ENCODE results near the gene COX7A1.

The COX7A1 gene

DNA sequence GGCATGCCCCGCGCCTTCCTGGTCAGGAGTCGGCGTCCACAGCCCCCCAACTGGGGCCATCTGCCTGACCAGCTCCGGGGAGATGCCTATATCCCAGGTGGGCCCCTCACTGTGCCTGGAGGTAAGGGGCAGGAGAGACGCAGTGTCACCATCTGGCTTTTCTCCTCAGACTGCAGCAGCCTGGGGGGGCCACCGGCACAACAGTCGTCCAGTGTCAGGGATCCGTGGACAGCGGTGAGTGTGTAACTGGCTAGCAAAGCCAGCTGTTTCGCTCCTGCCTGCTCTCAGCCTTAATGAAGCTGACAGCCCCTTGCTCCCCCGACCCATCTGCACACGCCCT, 41.1 kb downstream of the COX7A1 start:
- DNase-seq, result no peak

DNA sequence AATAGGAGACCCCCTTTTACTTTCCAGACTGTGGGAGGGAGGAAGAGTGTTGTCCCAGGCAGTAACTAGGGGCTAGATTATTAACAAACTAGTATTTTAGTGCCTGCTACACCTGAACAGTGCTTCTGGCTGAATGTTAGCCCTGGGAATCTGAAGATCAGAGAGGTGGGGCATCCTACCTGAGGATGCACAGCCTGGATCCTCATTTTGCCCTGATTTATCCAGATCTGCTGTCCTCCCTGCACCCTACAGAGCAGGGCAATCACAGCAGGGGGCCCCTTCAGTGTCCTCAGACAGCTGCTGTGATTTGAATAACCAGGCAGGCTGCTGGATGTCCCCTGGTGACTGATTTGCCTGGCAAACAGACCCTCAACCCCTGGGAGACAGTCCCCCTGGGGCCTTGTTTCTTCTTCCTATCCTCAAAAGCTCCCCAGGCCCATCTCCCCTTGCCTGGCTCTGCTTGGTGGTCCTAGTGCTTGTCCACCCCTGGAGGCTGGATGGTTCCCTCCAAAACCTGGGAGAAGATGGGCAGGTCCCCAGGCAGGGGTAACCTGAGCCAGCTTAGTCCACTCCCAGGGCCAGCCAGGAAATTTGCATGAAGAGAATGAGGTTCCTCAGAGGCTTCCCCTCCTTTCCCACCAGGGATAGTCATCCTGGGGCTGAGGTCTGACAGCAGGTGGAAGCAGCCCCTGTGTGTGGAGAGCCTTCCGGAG, 41.6 kb downstream of the COX7A1 start, which contains the start of gene OVOL3:
OVOL3 (plus strand) TSS at position 657 of the 713 bp plus-strand sequence. CDS start 60 bp downstream, outside the sequence.
- no peak for DNase-seq

DNA sequence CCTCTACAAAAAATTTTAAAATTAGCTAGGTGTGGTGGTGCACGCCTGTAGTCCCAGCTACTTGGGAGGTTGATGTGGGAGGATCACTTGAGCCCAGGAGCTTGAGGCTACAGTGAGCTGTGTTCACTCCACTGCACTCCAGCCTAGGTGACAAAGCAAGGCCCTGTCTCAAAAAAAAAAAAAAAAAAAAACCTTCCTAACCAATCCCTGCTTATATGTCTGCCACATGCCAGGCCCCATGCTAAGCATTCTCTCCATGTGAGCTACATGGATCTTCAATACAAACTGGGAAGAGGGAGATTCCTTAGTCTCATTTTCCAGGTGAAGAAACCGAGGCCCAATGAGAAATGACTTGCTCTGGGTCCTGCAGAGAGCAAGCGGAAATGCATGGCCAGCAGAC, 43.6 kb downstream of the COX7A1 start:
- DNase-seq, result no peak

DNA sequence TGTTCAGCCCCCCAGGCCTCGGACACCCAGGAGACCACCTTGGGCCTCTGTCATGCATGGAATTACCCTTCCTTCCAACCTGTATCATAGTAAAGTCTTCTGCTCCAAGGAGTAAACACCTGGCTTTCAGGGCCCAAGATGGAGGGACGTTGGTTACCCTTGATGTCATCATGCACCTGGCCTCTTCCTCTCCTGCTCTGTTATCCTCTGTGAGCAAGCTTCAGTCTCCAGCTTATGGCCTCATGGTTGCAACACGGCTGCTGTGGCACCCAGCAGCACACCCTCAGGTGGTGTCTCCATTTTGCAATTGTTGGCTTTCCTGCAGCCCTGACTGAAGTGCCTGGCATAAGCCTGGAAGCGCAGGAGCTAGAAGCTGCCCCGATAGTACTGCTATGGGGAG, 45.3 kb downstream of the COX7A1 start:
- no peak for DNase-seq

DNA sequence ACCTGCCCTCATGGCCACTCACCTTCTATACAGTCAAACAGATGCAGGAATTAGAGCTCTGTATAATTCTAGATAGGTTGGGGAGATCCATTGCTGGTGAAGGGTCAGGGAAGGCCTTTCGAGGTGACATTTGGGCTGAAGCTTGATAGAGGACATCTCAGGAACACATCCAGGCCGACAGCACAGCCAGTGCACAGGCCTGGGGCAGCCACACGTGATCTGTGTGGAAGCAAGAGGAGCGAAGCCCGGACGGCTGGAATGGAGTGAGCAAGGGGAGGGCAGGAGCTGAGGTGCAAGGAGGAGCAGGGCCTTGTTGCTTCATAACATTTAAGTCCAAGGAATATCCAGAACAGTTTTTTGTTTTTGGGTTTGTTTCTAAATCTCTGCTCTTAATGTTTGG, 45.8 kb downstream of the COX7A1 start:
- DNase-seq, result no peak

DNA sequence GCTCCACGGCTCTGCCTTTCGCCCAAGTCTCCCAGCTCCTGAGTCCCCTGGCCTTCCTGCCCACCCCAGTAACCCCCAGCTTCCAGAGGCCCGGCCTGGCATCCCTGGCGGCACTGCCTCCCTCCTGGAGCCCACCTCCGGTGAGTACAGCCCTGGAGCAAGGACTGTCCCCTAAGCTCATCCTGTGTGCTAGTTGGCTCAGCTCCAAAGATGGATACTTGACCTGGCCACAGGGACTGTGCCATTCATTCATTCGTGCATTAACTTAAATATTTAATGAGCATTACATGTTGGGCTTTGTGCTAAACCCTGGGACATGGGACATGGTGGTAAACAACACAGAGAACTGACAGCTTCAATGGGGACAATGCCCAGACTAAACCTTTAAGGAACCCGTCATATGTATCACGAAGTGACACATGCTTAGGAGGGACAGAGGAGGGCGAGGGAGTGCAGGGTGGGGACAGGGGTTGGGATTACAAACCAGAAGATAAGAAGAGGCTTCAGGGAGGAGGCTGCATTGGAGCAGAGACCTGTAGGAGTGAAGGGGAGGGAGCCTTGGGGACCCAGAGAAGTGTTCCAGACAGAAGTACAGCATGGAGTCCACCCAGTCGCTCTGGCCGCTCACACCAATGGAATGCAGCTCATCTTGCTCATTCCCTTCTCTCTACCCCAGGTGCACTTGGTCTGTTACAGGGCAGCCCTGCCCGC, 48.2 kb downstream of the COX7A1 start:
- DNase-seq, result no peak

DNA sequence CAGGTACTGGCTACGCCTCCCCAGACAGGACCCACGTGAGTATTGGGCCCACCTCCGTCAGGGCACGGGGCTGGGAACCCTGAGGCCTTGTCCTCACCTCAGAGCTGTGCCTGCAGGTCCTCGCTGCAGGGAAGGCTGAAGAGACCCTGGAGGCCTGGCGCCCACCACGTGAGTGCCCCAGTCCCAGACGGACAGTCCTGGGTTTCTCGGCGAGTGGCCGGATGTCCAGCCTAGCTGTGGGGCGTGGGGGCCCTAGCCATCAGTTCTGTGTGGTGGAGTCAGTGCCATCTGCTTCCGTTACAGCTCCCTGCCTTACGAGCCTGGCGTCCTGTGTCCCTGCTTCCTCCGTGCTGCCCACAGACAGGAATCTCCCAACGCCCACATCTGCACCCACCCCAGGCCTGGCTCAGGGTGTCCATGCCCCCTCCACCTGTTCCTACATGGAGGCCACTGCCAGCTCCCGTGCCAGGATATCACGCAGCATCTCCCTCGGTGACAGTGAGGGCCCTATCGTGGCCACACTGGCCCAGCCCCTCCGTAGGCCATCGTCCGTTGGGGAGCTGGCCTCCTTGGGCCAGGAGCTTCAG, 49.1 kb downstream of the COX7A1 start:
- no peak for DNase-seq

DNA sequence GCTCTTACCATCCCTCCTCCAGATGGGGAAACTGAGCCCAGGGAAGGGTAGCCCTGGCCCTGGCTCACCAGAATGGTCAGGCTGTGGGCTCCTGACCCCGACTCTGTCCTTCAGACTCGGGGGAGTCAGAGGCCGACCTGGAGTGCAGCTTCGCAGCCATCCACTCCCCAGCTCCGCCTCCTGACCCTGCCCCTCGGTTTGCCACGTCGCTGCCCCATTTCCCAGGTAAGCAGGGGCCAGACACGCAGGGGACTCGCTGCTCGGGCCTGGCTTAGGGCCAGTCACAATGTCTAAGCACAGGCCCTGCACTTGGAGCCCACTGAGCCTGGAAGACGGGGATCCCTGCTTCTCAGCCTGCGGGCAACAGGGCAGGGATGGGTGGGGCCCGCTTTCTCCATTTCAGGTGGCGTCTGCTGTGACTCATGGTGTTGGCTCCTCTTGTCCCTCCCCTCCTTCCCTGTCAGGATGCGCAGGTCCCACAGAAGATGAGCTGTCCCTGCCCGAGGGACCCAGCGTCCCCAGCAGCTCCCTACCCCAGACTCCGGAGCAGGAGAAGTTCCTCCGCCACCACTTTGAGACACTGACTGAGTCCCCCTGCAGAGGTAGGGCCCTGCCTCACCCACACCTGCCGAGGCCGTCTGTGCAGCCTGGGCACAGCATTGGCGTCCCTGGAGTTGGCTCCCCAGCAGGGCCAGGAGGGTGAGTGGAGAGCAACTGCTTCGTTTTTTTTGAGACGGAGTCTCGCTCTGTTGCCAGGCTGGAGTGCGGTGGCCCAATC, 50.5 kb downstream of the COX7A1 start:
- no peak for DNase-seq

All from activated CD4-positive, alpha-beta T cell treated with anti-CD3 and anti-CD28 coated beads for 4 hours (primary cell).